Astrocyte (in vitro differentiated cells and primary cell): ENCODE measurements around the gene GJD2.

Source experiments
- CTCF ChIP-seq: IDR thresholded peaks from 2 replicates; pipeline ENCODE4 v1.5.1; 2011; ENCODE audit warnings: low read depth, mild to moderate bottlenecking, inconsistent platforms, low read length, moderate library complexity; ENCODE audit not compliant: insufficient read depth
- EZH2 ChIP-seq: IDR thresholded peaks from 2 replicates; pipeline ENCODE4 v1.6.1; 2012; ENCODE audit warnings: mild to moderate bottlenecking, low read length, inconsistent platforms; ENCODE audit not compliant: insufficient read depth

- no peak for TF ChIP-seq EZH2
- no peak for TF ChIP-seq CTCF
Measured at GRCh38 chr15:34721802-34722438, 32.9 kb downstream of the GJD2 start.
